IMR-90 (cell line): ENCODE measurements around the gene ATG9A. TPM values are rescaled to one million over a fixed set of nuclear protein-coding genes. Genes with fewer than 3 reads are reported as not detected.

Source experiments
- ATAC-seq: fragments of 200-7000 bp; cut with Tn5 transposase; 2 replicates; pipeline ENCODE4 v1.9.1; 2020; ENCODE audit warnings: low read depth, mild to moderate bottlenecking, moderate library complexity
- BruUV-seq: library from RNA; stranded (reverse); fragments of 400-500 nt; replicated peaks from 2 replicates; lab custom pipeline; 2021; lab: Mats Ljungman, UMichigan
- CTCF ChIA-PET: fragments of 300-600 bp; formaldehyde crosslinking; extraction: SDS; loops from one replicate; lab custom pipeline; 2021; ENCODE audit warnings: antibody characterized with exemption; lab: Yijun Ruan, JAX
- POLR2A ChIA-PET: fragments of 300-600 bp; sonication (Branson Sonifier 250); formaldehyde crosslinking; loops from one replicate; lab custom pipeline; 2022; ENCODE audit warnings: antibody characterized with exemption; ENCODE audit not compliant: unreplicated experiment; lab: Charles Lee
- DNase-seq: peaks from one replicate; pipeline ENCODE4 v3.0.0; 2013
- H2AFZ ChIP-seq: replicated peaks from 2 replicates; pipeline ENCODE3; 2013; ENCODE audit warnings: low read length, mild to moderate bottlenecking; ENCODE audit not compliant: poor library complexity
- H2AK5ac ChIP-seq: 2 replicates; pipeline ENCODE4 v1.6.1; 2013; ENCODE audit warnings: low read depth, low read length, inconsistent platforms
- H2AK9ac ChIP-seq: replicated peaks from 2 replicates; pipeline ENCODE3; 2013; ENCODE audit warnings: mild to moderate bottlenecking, low read depth, low read length, moderate library complexity; ENCODE audit not compliant: poor library complexity
- H2BK120ac ChIP-seq: 2 replicates; pipeline ENCODE4 v1.6.1; 2013; ENCODE audit warnings: low read depth, low read length, inconsistent platforms
- H2BK15ac ChIP-seq: 3 replicates; pipeline ENCODE4 v1.6.1; 2013; ENCODE audit warnings: low read depth, low read length, inconsistent platforms
- H2BK20ac ChIP-seq: 2 replicates; pipeline ENCODE4 v1.6.1; 2013; ENCODE audit warnings: low read depth, mild to moderate bottlenecking, inconsistent platforms, low read length, moderate library complexity
- H2BK5ac ChIP-seq: 2 replicates; pipeline ENCODE4 v1.6.1; 2013; ENCODE audit warnings: mild to moderate bottlenecking, low read depth, low read length, inconsistent platforms; ENCODE audit not compliant: poor library complexity, severe bottlenecking
- H3K14ac ChIP-seq: replicated peaks from 2 replicates; pipeline ENCODE4 v1.6.1; 2013; ENCODE audit warnings: low read depth, low read length, inconsistent platforms
- H3K18ac ChIP-seq: 2 replicates; pipeline ENCODE4 v1.6.1; 2013; ENCODE audit warnings: low read depth, low read length, control low read depth
- H3K23ac ChIP-seq: 2 replicates; pipeline ENCODE4 v1.6.1; 2013; ENCODE audit warnings: low read depth, low read length, inconsistent platforms
- H3K27ac ChIP-seq: 2 replicates; pipeline ENCODE4 v1.5.1; 2013; ENCODE audit warnings: mild to moderate bottlenecking, control low read depth, low read length; ENCODE audit not compliant: insufficient read depth
- H3K27me3 ChIP-seq: 2 replicates; pipeline ENCODE4 v1.6.1; 2013; ENCODE audit warnings: low read length; ENCODE audit not compliant: control insufficient read depth, insufficient read depth
- H3K36me3 ChIP-seq: 2 replicates; pipeline ENCODE4 v1.6.1; 2013; ENCODE audit warnings: low read length, mixed read lengths; ENCODE audit not compliant: control insufficient read depth, insufficient read depth
- H3K4ac ChIP-seq: 2 replicates; pipeline ENCODE4 v1.6.1; 2013; ENCODE audit warnings: low read depth, low read length, inconsistent platforms
- H3K4me1 ChIP-seq: 2 replicates; pipeline ENCODE4 v1.6.1; 2013; ENCODE audit warnings: low read length, mixed read lengths; ENCODE audit not compliant: control insufficient read depth, insufficient read depth
- H3K4me2 ChIP-seq: 2 replicates; pipeline ENCODE4 v1.6.1; 2013; ENCODE audit warnings: low read depth, mild to moderate bottlenecking, control low read depth, low read length, moderate library complexity
- H3K4me3 ChIP-seq: 2 replicates; pipeline ENCODE4 v1.5.1; 2013; ENCODE audit warnings: low read depth, mild to moderate bottlenecking, control low read depth, low read length, moderate library complexity; ENCODE audit not compliant: insufficient read depth
- H3K56ac ChIP-seq: 2 replicates; pipeline ENCODE4 v1.6.1; 2013; ENCODE audit warnings: low read length, inconsistent platforms; ENCODE audit not compliant: insufficient read depth; ENCODE audit errors: extremely low read depth
- H3K79me1 ChIP-seq, 2 experiments: 2 replicates each; pipeline ENCODE4 v1.6.1; 2013; ENCODE audit warnings: low read length in 2 of 2, inconsistent platforms in 1 of 2, low read depth in 1 of 2
- H3K9ac ChIP-seq: 2 replicates; pipeline ENCODE4 v1.6.1; 2013; ENCODE audit warnings: low read depth, low read length, control low read depth
- H3K9me1 ChIP-seq: 2 replicates; pipeline ENCODE4 v1.6.1; 2013; ENCODE audit warnings: low read length, inconsistent platforms; ENCODE audit not compliant: insufficient read depth
- H3K9me3 ChIP-seq: 2 replicates; pipeline ENCODE4 v1.6.1; 2013; ENCODE audit warnings: low read length; ENCODE audit not compliant: control insufficient read depth, insufficient read depth
- H4K20me1 ChIP-seq: 2 replicates; pipeline ENCODE4 v1.6.1; 2013; ENCODE audit warnings: low read length, inconsistent platforms; ENCODE audit not compliant: insufficient read depth
- H4K5ac ChIP-seq: 2 replicates; pipeline ENCODE4 v1.6.1; 2013; ENCODE audit warnings: mild to moderate bottlenecking, low read depth, low read length, control low read depth
- H4K8ac ChIP-seq, 2 experiments: 2 replicates each; pipeline ENCODE4 v1.6.1; 2013; ENCODE audit warnings: low read depth in 2 of 2, low read length in 2 of 2, control low read depth in 1 of 2, inconsistent platforms in 1 of 2
- H4K91ac ChIP-seq: 2 replicates; pipeline ENCODE4 v1.6.1; 2013; ENCODE audit warnings: low read depth, low read length, inconsistent platforms; ENCODE audit not compliant: insufficient read depth
- CHD1 ChIP-seq: IDR thresholded peaks from 2 replicates; pipeline ENCODE4 v1.6.1; 2012; ENCODE audit warnings: low read depth, low read length, improper control_type of control experiment
- RAD21 ChIP-seq: IDR thresholded peaks from 2 replicates; pipeline ENCODE4 v1.6.1; 2012; ENCODE audit warnings: low read length, improper control_type of control experiment
- WGBS, 2 experiments: methylation state at CpG; one replicate each; pipeline versions ENCODE4 v1.1.5 to v1.1.7; 2013; ENCODE audit warnings: missing lambda C conversion rate in 2 of 2; ENCODE audit not compliant: insufficient read length in 1 of 2; ENCODE audit errors: extremely low coverage in 2 of 2; 5-methylcytosine and 5-hydroxymethylcytosine counted together
- dilution Hi-C: fragments of 300-500 bp; cut with HindIII; formaldehyde crosslinking; loops from one replicate; pipeline ENCODE4 v1.14.3; 2018; ENCODE audit warnings: low sequenced_read_pairs; ENCODE audit not compliant: unreplicated experiment
- in situ Hi-C: fragments of 300-500 bp; cut with MboI; formaldehyde crosslinking; loops from 3 replicates; pipeline ENCODE4 v1.14.3; 2019; ENCODE audit warnings: low sequenced_read_pairs, inconsistent platforms, mixed read lengths
- intact Hi-C: fragments of 100-400 bp; cut with micrococcal nuclease; formaldehyde crosslinking; loops from 2 replicates; pipeline ENCODE4 v1.10.0; 2022
- polyA plus RNA-seq, 3 experiments: library from polyadenylated mRNA; depleted of rRNA; stranded (reverse); fragments of >200 nt; gene quantifications; 2 replicates each; pipeline ENCODE4 v1.2.3, GENCODE V29; 2012; ENCODE audit warnings: low replicate concordance in 1 of 3
- total RNA-seq: library from RNA; depleted of rRNA; stranded (reverse); fragments of >200 nt; gene quantifications from 2 replicates; pipeline ENCODE4 v1.2.3, GENCODE V29; 2012

Gene ATG9A
- total and polyA plus RNA-seq, 2 of the 4 experiments (the other 2 are of a cell fraction), result 35.1 to 58.3 TPM

- Histone ChIP-seq H3K18ac (no peak overlapping the region), H3K4me2 (no peak overlapping the region), H3K4me1 (peaks cover 5% of the 10 kb centered on the region; the same call in 1 of the 2 replicates), H3K9me1 (0 out of 2 replicates have a peak, but pooled peaks cover 4% of the 10 kb centered on the region), H4K91ac (no peak overlapping the region), H2AK5ac (no peak overlapping the region), H3K27me3 (no peaks in the 10 kb centered on the region), H3K4me3 (no peak overlapping the region), H3K23ac (no peak overlapping the region), H2BK120ac (no peak overlapping the region), H3K9me3 (no peaks in the 10 kb centered on the region), H2AFZ (no peak overlapping the region), H4K20me1 (peaks cover 7% of the 10 kb centered on the region; the same call in 1 of the 2 replicates), H3K14ac (no peak overlapping the region), H2BK5ac (no peak overlapping the region), H4K8ac (no peak overlapping the region), H2BK15ac (no peak overlapping the region), H2AK9ac (no peak overlapping the region), H3K4ac (no peak overlapping the region), H3K9ac (no peak overlapping the region), H3K56ac (0 out of 2 replicates have a peak overlapping the region, but pooled peaks have one; percentile 3), H3K79me1 (peaks cover 3 to 21% of the 10 kb centered on the region in 2 experiments; a peak in 2 of 4 replicates), H3K36me3 (peaks cover 20% of the 10 kb centered on the region), H3K27ac (no peak overlapping the region), H4K5ac (no peak overlapping the region), H2BK20ac (no peak overlapping the region)
- BruUV-seq, result no TSS peak
- 100% methylated on average over 2 of the region's 16 CpGs; no CpG with 5 or more reads in 1 of the 2 experiments for WGBS, 2 experiments
- TF ChIP-seq RAD21 (no peak), CHD1 (no peak)
- in situ Hi-C loops (loop anchor here (5.0 kb wide), 2 partner anchors 35 to 125 kb away; partner anchors contain the start of gene ZFAND2B), dilution Hi-C loops (no loop called here), intact Hi-C loops (no loop called here)
- ChIA-PET CTCF (interaction anchor here (1.2 to 1.5 kb wide), 2 partner anchors 107 to 123 kb away, joined by 3 to 4 read pairs; partner anchors contain the start of gene DNAJB2), POLR2A (no interaction called here)
- no peak for ATAC-seq
- no peak for DNase-seq
Measured at GRCh38 chr2:219172231-219173154, 56.9 kb downstream of the ATG9A start.
